Stimulated activated CD4-positive, alpha-beta T cell treated with anti-CD3 and anti-CD28 coated beads, Interleukin-12 subunit alpha, Interleukin-12 subunit beta, amount 100 ng/mL, for 48 hours (primary cell): ENCODE results near the gene SPECC1.
"Not testable (repeated sequence)": the region's sequence is repeated elsewhere in the genome, so short reads cannot be mapped to it uniquely, and the experiment has no call there.

ENCODE experiments used
- DNase-seq, 3 donors: peaks; one replicate each; pipeline ENCODE4 v3.0.0-alpha.2; 2020; ENCODE audit warnings: low read depth in 2 of 3, low spot score in 1 of 3

Gene SPECC1

DNA sequence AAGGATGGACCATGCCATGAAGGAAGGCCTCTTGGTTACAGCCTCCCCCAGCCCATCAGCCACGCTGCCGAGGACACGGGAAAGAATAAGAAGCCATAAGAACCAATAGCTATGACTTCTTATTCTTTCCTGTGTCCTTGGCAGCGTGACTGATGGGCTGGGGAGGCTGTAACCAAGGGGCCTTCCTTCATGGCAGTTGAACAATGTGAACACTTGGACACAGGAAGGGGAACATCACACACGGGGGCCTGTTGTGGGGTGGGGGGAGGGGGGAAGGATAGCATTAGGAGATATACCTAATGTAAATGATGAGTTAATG, 253.9 kb downstream of the SPECC1 start:
- DNase-seq, result not testable (repeated sequence)

DNA sequence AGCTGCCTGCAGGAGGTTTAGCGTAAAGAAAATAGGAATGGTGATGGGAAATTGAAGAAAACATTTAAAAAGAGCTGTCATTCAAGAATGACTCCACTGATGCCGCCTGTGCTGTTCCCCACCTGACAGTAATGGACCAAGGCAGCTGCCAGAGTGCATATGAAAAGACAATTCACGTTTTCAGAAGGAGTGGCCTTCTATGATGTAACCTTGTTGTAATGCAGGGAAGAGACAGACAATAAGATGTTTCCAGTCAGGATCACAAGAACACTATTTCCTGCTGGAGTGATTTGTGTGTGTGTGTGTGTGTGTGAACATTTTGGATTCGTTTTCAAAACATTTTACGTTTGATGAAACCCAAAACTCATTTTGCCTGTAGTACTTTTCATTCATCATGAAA, 254.4 kb downstream of the SPECC1 start:
- DNase-seq, result no peak

DNA sequence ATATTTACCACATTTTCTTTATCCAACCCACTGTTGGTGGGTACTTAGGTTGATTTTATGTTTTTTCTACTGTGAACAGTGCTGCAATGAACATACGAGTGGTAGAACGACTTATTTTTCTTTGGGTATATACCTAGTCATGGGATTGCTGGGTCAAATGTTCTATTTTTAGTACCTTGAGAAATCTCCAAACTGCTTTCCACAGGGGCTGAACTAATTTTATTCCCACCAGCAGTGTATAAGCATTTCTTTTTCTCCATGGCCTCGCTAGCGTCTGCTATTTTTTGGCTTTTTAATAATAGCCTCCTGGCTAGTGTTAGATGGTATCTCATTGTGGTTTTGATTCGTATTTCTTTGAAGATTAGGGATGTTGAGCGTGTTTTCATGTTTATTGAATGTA, 255.8 kb downstream of the SPECC1 start:
- DNase-seq, result no peak

DNA sequence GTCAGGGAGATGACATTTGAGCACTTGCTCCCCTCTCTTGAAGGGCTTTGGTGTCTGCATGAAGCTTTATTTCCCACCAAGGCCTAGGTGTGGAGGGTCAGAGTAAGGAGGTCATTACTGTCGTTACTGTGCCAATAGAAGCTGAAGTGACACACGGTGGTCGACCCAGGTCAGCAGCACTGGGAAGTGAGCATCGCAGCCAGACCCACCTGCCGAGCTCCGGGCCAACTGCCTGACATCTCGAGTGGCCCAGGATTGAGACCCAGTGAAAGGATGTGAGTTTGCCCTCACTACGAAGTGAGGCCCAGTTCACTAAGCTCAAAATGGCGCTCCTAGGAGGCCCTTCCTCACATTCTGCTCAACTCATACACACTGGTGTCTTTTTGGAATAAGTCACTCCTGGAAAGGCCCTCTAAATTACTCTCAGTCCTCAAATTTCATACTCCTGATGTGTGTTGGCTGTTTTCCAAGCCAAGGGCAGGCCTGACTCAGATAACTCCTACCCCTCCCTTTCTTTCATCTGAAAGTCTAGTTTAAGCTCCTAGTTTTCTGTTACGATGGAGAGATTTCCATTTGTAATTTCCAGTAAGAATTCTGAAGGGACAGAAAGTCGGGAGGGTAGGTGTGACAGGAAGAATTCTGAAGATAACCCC, 257.8 kb downstream of the SPECC1 start:
- no peak for DNase-seq

DNA sequence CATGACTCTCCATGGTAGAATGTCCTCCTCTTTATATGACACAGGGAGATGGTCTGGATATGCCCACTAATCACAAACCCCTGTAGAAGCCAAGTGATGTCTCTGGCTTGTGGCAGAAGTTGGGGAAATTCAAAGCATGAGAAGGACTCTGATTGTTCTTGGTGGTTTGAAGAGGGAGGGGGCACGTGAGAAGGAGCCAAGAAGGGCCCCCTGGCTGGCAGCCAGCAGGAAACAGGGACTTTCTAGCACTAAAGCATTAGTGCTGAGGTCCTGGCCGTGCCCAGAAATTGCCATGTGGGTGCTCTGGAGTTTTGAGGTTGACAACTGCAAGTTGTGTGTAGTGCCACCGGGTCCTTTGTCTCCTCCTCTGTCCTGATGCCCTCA, 258.3 kb downstream of the SPECC1 start:
- DNase-seq, result no peak

DNA sequence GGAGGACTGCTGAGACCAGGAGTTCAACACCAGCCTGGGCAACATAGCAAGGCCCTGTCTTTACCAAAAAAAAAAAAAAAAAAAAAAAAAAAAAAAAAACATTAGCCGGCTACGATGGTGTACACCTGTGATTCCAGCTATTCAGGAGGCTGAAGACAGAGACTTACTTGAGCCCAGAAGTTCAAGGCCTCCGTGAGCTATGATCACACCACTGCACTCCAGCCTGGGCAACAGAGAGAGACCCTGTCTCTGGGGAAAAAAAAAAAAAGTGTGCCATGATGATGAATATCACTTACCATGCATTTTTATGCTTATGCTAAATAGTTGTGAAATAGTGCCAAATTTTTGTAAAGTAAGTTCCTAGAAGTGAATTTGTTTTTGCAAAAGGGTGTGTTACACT, 261.2 kb downstream of the SPECC1 start:
- DNase-seq, result no peak

DNA sequence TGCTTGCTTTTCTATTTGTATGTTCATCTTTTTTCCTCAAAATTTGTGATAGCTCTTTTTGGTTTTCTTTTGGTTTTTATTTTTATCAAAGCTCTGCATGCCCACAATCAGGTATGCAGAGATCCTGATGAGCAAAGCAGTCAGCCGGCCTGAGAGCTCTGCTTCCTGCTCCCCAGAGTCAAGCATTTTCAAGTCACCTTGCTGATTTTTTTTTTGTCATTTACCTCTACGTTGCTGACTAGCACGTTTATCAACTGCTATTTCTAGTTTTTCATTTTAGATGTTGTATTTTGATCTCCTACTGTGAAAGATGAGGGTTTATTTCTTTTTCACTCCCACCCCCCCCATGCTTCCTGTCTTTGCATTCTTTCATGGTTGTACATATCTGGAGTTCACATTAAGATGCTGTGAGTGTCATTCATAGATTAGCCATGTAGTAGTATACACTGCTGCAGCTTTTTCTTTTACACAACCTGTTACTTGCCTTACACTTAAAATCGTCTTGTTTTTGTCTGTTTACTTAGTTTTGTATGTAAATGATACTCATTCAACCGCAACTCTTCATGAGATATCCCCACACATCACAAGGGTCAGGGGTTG, 262.0 kb downstream of the SPECC1 start:
- DNase-seq, result no peak

DNA sequence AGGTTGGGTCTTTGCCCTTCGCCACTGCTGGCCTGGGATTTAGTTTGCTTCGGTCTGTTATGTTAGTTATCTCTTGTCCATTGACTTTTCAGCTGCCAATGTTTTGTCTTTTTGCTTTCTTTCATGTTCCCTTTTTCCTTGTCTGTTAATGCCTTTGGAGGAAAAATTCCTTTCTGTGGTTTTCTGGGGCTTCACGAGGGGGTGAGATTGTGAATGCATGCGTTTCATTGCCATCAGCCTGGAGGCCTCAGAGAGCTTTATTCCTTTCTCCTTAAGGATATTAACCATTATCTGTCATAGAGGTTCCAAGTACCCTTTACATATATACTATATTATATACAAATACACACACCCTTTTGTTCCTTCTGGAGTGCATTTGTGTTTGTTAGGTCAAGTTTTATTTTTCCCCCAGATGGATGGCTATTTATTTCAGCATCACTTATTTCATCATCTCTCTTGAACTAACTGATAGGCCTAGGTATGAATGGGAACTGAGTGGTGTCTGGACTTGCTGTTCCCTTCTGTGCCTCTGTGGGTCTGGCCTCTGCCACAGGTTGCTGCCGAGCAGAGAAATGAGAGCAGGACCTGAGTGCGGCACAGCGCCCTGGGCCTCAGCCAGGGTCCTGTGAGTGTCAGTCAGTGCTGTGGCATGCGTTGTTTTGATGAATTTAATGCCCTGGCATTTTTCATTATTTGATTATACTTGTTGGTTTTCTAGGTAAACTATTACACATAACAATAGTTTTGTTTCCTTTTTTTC, 264.8 kb downstream of the SPECC1 start:
- DNase-seq, result no peak

DNA sequence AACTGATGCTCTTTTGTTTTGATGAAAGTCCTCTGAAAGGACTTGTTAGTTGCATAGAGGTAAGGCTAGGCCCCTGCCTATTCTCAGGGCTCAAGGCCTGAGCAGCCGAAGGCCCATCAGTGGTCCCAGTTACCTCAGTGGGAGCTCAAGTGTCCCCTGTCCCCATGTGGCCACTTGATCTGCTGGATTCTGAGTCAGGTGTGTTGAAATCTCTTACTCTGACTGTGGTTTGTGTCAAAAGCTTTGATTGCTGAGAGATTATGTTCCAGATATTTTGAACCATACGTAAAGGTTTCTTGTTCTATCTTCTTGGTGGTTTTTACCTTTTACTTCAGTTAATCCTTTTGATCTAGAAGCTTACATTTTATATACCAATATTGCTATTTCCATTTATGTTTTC, 266.5 kb downstream of the SPECC1 start:
- DNase-seq, result no peak

DNA sequence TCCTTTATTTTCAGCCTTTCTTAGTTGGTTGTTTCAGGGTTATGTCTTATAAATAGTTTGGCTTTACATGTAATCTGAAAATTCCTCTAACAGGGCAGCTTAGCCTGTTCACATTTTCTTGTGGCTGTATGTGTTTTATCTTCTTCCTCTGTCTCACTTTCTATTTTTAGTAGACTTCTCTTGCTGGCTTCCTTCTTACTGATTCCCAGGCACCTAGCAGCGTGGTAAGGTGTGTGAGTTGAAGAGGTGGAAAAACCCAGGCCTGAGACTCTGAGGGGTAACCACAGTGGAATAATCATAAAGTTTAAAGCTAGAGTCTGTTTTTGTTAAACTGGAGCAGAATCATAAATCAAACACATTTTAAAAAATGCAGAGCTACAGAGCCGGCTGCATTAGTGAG, 267.3 kb downstream of the SPECC1 start:
- no peak for DNase-seq

DNA sequence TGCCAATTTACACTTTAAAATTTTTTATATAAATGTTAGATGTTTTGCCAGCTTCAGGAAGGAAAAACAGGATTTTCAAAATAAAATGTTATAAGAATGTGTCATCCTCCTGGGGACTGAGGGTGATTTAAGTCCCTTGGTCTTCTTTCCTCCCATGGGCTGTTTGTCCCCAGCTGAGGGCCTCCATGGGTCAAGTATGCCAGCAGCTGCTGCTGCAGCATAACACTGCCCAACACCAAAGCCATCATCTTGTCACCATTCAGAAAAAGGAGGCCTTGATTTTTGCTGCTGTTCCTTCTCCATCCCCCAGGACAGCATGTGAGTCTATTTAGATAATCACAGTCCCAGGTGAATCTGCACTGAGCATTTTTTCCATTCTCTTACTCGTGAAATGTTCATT, 269.6 kb downstream of the SPECC1 start:
- no peak for DNase-seq

DNA sequence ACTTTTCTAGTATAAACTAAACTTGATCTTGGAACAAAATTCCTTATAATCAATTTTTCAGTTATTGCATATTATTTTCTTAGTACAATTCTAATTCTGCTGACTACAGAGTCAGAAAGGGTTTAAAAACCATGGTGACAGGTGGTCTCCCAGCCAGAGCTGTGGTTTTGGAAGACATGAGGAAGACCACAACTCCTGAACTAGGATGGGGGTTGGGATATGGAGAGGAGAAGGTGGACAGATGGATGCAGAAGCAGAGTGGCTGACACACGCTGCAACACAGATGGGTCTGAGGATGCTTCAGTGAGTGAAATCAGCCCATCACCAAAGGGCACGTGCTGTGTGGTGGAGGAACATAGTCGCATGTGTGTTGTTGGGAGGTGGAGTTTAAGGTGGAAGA, 270.5 kb downstream of the SPECC1 start:
- no peak for DNase-seq

DNA sequence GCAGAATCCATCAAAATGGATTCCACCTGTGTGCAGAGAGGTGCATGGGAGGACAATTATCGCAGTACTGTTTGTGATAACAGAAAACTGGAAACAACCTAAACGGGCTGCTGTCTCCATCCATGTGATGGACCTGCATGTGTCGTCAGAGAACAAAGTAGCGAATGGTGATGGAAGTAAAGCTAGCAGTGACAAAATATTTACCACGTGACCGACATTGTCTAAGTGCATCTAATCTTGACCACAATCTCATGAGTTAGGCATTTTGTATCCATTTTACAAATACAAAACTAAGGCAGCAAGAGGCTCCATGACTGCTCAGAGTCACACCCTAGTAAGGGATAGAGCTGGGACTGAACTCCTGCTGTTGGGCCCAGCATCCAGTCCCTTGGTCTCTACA, 270.9 kb downstream of the SPECC1 start:
- DNase-seq, result no peak

DNA sequence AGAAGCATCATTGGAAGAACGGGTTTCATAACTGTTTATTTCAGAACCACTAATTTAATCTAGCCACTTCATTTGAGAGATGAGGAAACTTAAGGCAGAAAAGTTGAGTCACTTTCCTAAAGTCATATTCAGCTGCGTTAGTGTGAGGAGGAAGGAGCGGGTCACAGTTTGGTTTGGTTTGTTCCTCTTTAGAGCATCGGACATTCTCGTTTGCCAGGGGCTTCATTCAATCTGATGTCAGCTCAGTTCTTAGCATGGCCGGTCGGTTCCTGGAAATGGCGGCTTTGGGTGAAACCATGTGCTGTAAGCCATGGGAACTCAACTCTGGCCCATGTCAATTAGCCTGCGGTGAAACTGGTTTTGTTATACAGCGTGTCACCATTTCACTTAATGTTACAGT, 271.7 kb downstream of the SPECC1 start:
- no peak for DNase-seq

DNA sequence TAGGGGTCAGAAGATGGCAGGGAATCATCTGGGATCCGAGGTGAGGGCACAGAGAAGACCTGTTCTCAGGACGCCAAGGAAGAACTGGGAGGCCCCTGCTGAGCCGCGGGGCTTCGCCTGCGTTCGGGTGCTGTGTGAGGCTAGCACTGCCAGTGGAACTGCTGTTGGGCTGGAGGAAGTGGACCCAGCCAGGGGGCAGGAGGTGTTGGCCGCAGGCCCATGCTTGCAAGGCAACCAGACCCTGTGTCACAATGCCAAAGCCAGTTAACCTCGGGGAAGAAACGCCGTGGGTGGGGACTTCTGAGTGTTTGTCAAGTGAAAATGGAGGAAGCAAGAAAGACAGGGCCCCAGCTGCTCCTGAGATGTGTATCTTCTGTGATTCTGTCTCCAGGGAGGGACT, 272.7 kb downstream of the SPECC1 start:
- DNase-seq, result no peak

DNA sequence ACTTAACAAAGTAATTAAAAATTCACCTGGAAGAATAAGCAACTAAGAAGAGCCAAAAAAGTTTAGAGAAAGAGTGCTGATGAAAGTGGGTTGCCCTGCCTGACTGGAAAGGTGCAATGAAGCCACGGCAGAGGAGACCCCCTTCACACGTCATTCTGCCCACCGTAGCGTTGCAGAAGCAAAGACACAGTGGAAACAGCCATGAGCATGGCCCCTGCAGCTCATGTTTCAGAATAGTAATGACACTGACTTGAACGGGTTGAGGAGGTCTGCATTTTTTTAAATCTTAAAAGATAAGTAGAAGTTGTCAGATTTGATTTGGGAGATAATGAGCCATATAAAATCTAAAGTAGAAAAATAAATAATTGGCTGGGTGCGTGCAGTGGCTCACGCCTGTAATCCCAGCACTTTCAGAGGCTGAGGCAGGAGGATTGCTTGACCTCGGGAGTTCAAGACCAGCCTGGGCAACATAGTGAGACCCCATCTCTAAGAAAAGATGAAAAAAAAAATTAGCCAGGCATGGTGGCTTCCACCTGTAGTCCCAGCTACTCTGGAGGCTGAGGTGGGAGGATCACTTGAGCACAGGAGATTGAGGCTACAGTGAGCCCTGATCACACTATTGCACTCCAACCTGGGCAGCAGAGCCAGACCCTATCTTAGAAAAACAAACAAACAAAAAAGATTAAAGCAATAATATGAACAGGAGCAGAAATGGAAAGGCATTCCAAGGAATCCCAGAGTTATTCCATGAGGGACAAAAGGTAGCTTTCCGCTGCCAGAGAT, 273.6 kb downstream of the SPECC1 start:
- DNase-seq, result no peak

DNA sequence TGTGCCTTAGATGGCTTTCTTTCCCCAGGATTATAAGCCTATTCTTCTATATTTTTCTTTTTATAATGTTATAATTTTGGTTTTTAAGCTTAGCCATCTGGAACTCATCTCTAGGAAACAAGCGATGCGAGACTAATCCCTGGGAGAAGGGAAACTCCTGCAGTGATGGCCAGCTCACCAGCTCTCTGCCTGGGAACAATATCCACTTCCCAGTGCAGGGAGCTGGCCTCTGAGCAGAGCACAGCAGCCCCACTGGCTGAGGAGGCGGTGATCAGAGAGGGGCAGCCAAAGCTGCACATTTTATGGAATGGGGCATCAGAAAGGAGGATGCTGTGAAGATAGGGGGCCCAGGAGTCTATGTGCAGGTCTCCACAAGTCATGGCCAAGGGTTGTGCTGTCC, 274.9 kb downstream of the SPECC1 start:
- no peak for DNase-seq

DNA sequence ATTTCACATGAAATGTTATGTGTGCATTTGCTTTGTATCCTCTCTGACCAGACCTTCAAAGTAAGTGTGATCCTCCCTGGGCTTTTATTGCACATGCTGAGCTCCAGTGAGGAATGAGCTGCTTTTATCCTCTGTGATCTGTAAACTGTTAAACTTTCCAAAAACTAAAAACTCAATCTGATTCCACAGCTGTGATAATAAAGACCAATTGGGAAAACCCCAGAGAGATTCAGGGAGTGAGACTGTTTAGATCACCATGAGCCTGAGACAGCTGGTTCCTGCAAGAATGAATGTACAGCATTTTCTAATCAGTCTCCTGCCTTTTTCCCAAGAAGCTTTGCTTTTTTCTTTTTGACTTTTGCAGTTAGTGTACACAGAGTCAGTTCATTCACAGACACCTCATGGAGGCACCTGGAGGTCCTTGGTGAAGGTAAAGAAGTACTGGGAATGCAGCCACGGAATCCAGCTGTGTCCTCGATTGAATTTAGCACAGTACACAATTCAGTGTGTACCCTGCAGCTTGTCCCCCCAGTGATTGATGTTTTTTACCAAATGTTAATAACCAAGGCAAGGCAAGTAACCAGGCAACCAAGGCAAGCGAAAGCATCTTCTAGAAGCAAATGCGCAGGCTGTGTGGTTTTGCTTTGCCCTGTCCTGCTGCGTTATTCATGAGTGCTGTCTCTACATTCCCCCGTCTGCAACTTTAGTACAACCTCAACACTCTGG, 275.6 kb downstream of the SPECC1 start:
- no peak for DNase-seq

DNA sequence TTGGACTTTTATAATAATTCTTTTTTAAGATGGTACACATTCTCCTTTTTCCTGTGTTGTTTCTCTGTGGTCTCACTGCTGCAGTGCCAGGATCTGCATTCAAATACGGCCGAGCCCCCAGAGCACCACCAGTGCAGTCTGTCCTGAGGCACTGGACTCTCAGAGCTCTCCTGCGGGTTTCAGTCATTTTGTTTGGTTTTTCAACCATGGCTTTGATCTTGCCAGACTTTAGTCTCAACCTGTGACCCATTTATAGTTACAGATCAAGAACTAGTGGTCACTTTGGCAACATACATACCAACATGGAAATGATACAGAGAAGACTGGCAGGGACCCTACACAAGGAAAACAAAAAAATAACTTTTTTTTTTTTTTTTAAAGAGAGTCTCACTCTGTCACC, 280.8 kb downstream of the SPECC1 start:
- DNase-seq, result no peak

DNA sequence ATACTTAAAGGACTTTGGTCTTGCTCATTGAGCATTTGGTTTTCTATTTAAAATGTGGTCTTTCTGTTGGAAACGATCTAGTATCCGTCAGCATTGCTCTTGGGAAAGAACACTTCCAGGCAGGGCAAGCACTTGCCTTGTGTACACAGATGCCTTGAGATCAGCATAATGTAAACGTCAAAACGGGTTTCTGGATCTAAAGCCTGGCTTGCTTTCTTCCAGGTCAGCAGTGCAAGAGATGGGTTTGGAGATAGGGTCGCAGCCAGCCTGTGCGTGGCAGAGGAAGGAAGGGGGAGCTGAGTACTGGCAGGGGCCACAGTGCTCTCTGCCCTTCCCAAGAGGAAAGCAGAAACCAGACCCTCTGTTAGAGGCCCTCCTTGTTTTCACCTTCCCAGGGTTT, 282.7 kb downstream of the SPECC1 start:
- no peak for DNase-seq

DNA sequence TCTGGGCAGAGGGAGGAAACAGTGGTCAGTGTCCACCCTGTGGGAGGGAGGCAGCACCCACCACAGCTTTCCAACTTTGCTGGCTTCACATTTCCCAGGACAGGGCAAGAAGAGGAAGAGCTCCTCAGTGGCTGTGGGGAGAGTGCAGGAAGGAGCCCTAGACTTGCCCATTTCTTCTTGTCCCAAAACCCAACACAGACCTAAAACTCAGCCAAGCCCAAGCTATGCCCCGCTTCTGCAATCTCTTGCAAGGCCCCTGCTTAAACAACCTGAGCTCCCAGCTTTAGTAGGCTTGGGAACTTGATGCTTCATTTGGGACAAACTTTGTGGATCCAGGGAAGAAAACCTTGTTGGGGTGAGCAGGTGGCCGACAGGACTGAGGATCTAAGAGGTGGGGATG, 284.3 kb downstream of the SPECC1 start:
- no peak for DNase-seq
